ENCODE measurements around the gene PTPRT. TPM values are rescaled to one million over a fixed set of nuclear protein-coding genes. Genes with fewer than 3 reads are reported as not detected.

Gene PTPRT
- total and polyA plus RNA-seq, 12 donors, result 0.05 to 0.34 (median 0.16) TPM; not detected in 1

DNA sequence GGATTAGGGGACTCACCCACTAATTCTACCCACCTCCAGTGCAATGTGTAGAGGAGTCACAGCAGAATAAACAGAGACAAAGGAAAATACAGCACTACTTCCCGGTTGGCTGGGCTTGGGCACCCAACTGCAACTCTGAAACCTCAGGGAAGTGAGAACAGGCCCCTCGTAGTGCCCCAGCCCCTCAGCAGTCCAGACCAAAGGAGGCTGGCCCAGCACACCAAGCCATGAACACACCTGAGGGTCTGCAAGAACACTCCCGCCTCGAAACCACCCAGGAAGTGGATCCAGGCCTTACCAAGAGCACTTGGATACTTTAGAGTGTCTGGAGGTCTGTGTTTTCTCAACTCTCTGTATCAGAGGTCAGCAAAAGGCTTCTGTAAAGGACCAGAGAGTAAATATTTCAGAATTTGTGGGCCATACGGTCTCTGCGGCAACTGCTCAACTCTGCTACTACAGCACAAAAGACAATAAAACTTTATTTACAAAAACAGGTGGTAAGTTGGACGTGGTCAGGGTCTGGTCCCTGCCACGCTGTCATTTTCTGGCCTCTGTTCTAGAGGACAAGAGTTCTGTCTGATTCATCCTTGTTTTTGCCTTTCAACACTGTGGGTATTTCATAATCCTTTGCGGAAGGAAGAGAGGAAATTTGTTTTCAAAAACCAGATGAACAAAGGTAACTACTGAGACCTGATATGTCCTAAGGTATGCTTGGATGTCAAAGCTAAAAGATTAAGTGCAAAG, 154.6 kb downstream of the PTPRT start:
- Histone ChIP-seq H3K36me3 (replicated peaks in 1 of 2) (no peaks in the 10 kb centered on the region), H3K9me3 (replicated peaks in 1 of 3) (no peaks in the 10 kb centered on the region), H3K4me1 (replicated peaks in 1 of 2) (no peaks in the 10 kb centered on the region), H3K27ac (no peak overlapping the region), H3K4me3 (no peak overlapping the region), H3K27me3 (no peaks in the 10 kb centered on the region)
- intact Hi-C loops (cut with DNase I), result no loop called here
- no peak for DNase-seq
- WGBS, 4 donors, result 63 to 70% (median 67%) methylated on average over 8 to 9 of the region's 9 CpGs
- no peak for TF ChIP-seq POLR2A (IDR thresholded peaks at IDR 0.05)
- TF ChIP-seq, protein P1, sequence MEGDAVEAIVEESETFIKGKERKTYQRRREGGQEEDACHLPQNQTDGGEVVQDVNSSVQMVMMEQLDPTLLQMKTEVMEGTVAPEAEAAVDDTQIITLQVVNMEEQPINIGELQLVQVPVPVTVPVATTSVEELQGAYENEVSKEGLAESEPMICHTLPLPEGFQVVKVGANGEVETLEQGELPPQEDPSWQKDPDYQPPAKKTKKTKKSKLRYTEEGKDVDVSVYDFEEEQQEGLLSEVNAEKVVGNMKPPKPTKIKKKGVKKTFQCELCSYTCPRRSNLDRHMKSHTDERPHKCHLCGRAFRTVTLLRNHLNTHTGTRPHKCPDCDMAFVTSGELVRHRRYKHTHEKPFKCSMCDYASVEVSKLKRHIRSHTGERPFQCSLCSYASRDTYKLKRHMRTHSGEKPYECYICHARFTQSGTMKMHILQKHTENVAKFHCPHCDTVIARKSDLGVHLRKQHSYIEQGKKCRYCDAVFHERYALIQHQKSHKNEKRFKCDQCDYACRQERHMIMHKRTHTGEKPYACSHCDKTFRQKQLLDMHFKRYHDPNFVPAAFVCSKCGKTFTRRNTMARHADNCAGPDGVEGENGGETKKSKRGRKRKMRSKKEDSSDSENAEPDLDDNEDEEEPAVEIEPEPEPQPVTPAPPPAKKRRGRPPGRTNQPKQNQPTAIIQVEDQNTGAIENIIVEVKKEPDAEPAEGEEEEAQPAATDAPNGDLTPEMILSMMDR (IDR thresholded peaks at IDR 0.05), result no peak

DNA sequence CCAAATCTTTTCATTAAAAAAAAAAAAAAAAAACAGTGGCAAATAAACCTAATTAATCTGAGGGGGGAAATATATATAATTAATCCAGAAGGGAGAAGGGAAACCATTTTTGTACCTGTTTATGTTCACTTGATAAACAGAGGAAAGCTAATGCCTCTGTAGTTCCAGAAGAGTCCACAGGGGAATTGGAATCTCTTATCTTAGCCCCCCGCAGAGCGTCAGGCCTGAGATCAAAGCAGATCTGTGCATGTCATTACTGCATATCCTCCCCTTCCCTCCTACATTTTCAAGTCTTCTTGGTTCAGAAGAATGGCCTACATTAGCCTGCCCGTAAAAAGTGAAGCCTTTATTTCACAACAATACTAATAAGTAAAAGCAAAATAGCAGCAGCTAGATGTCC, 157.2 kb downstream of the PTPRT start:
- TF ChIP-seq POLR2A (IDR thresholded peaks at IDR 0.05), result no peak
- TF ChIP-seq, protein P1 (IDR thresholded peaks at IDR 0.05), result no peak
- no peak overlapping the region for H3K4me3 ChIP-seq
- H3K27me3 ChIP-seq, result no peaks in the 10 kb centered on the region
- H3K27ac ChIP-seq, result no peak overlapping the region
- no peaks in the 10 kb centered on the region for H3K4me1 ChIP-seq (replicated peaks in 1 of 2)
- no peaks in the 10 kb centered on the region for H3K9me3 ChIP-seq (replicated peaks in 1 of 3)
- H3K36me3 ChIP-seq (replicated peaks in 1 of 2), result no peaks in the 10 kb centered on the region
- intact Hi-C loops (cut with DNase I), result no loop called here
- DNase-seq, result no peak
- 54 to 58% (median 57%) methylated on average over 3 of the region's 3 CpGs for whole genome bisulfite sequencing, 4 donors

DNA sequence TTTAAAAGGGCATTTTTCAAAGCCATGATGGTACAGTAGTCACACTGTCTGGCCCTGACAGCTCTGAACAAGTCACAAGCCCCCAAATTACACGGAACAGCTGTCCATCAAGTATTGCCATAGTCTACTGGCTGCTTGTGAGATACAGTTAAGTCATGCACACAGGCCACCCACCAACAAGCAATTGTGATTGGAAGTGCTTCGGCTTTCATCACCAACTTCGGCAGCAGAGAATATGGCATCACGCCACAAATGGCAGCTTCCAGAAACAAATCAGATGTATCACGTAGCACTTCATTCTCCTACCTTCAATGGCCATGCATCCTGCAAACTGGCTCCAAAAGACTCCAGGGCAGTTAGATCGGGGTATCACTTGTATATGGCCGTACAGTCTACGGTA, 160.5 kb downstream of the PTPRT start:
- Histone ChIP-seq H3K36me3 (replicated peaks in 1 of 2) (no peaks in the 10 kb centered on the region), H3K4me3 (no peak overlapping the region), H3K27ac (no peak overlapping the region), H3K4me1 (replicated peaks in 1 of 2) (no peaks in the 10 kb centered on the region), H3K27me3 (no peaks in the 10 kb centered on the region), H3K9me3 (replicated peaks in 1 of 3) (no peaks in the 10 kb centered on the region)
- WGBS, 4 donors, result 78 to 92% (median 84%) methylated on average over 8 of the region's 8 CpGs
- TF ChIP-seq, protein P1 (IDR thresholded peaks at IDR 0.05), result no peak
- TF ChIP-seq POLR2A (IDR thresholded peaks at IDR 0.05), result no peak
- intact Hi-C loops (cut with DNase I), result no loop called here
- DNase-seq, result no peak

DNA sequence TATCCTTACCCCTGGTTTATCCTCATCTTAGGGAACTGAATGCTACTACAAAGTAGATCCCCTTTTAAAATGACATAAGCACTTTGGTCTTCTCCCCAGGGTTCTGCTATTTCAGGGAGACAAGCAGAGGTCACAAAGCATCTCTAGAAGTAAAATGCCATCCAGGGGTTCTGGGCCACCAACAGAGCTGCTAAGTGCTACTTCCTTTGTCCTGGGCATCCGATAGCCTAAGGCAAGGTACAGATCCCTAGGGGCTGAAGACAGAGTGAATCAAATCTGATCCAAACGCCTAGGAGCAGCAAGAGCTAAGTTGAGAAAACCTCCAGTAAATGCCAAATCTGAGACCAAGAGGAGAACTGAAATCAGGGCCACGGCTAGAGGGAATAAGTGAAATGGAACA, 161.2 kb downstream of the PTPRT start:
- Histone ChIP-seq H3K27me3 (no peaks in the 10 kb centered on the region), H3K9me3 (replicated peaks in 1 of 3) (no peaks in the 10 kb centered on the region), H3K36me3 (replicated peaks in 1 of 2) (no peaks in the 10 kb centered on the region), H3K27ac (no peak overlapping the region), H3K4me1 (replicated peaks in 1 of 2) (no peaks in the 10 kb centered on the region), H3K4me3 (no peak overlapping the region)
- DNase-seq, result no peak
- intact Hi-C loops (cut with DNase I), result no loop called here
- 40 to 48% (median 46%) methylated on average over 3 of the region's 3 CpGs for WGBS, 4 donors
- no peak for TF ChIP-seq POLR2A (IDR thresholded peaks at IDR 0.05)
- TF ChIP-seq, protein P1 (IDR thresholded peaks at IDR 0.05), result no peak
